Smooth muscle cell (in vitro differentiated cells): ENCODE measurements around the gene PADI1. TPM values are rescaled to one million over a fixed set of nuclear protein-coding genes. Genes with fewer than 3 reads are reported as not detected.

Source experiments
- DNase-seq: peaks from one replicate; lab custom pipeline; 2025; ENCODE audit not compliant: unreplicated experiment; lab: John Stamatoyannopoulos, UW
- H2AFZ ChIP-seq: fragments of 200-600 bp; sonication (generic); 2 replicates; pipeline ENCODE4 v1.6.0; 2016; ENCODE audit warnings: antibody characterized with exemption, low read depth, mild to moderate bottlenecking
- H3F3A ChIP-seq: fragments of 200-600 bp; sonication (generic); 2 replicates; pipeline ENCODE4 v1.6.0; 2017; ENCODE audit warnings: antibody characterized with exemption, low read depth
- H3K27ac ChIP-seq: fragments of 200-600 bp; sonication (generic); 2 replicates; pipeline ENCODE4 v1.5.1; 2016; ENCODE audit warnings: low read depth, mild to moderate bottlenecking
- H3K27me3 ChIP-seq: fragments of 200-600 bp; sonication (generic); 2 replicates; pipeline ENCODE4 v1.6.1; 2016; ENCODE audit warnings: low read depth, mild to moderate bottlenecking
- H3K36me3 ChIP-seq: fragments of 200-600 bp; sonication (generic); 2 replicates; pipeline ENCODE4 v1.5.1; 2016; ENCODE audit warnings: low read depth
- H3K4me1 ChIP-seq: fragments of 200-600 bp; sonication (generic); 2 replicates; pipeline ENCODE4 v1.5.1; 2016; ENCODE audit warnings: low read depth
- H3K4me2 ChIP-seq: fragments of 200-600 bp; sonication (generic); 2 replicates; pipeline ENCODE4 v1.6.0; 2016; ENCODE audit warnings: mild to moderate bottlenecking
- H3K4me3 ChIP-seq: fragments of 200-600 bp; sonication (generic); 2 replicates; pipeline ENCODE4 v1.5.1; 2016; ENCODE audit warnings: mild to moderate bottlenecking
- H3K79me2 ChIP-seq: fragments of 200-600 bp; sonication (generic); 2 replicates; pipeline ENCODE4 v1.6.0; 2016; ENCODE audit warnings: low read depth, mild to moderate bottlenecking
- H3K9ac ChIP-seq: fragments of 200-600 bp; sonication (generic); 2 replicates; pipeline ENCODE4 v1.6.0; 2016; ENCODE audit warnings: low read depth
- H3K9me3 ChIP-seq: fragments of 200-600 bp; sonication (generic); replicated peaks from 2 replicates; pipeline ENCODE4 v1.5.1; 2016; ENCODE audit warnings: low read depth
- H4K20me1 ChIP-seq: fragments of 200-600 bp; sonication (generic); 2 replicates; pipeline ENCODE4 v1.6.0; 2016; ENCODE audit warnings: low read depth
- CTCF ChIP-seq: fragments of 200-600 bp; sonication (generic); IDR thresholded peaks from 2 replicates; pipeline ENCODE4 v1.5.1; 2017; ENCODE audit warnings: borderline replicate concordance, mild to moderate bottlenecking, antibody characterized with exemption; ENCODE audit not compliant: insufficient read depth, poor library complexity, severe bottlenecking
- WGBS: methylation state at CpG from one replicate; pipeline ENCODE4 v1.1.7; 2016; ENCODE audit warnings: low lambda C conversion rate; 5-methylcytosine and 5-hydroxymethylcytosine counted together
- polyA plus RNA-seq: library from polyadenylated mRNA; unstranded; fragments of >200 nt; fragmentation: Nextera tagmentation; extraction: Ambion mirVana; gene quantifications from 2 replicates; pipeline ENCODE4 v1.2.1, GENCODE V29; 2016
- total RNA-seq: library from RNA; depleted of rRNA; stranded (reverse); fragments of >200 nt; gene quantifications from 2 replicates; pipeline ENCODE4 v1.2.3, GENCODE V29; 2014

PADI1 gene
- total and polyA plus RNA-seq, 2 experiments from 2014 or later: 1.7 TPM; not detected in 1

GRCh38 chr1:17193222-17194132 lies 11.5 kb upstream of the PADI1 start:
- Histone ChIP-seq H3K9ac (no peak overlapping the region), H3F3A (no peaks in the 10 kb centered on the region), H3K36me3 (no peaks in the 10 kb centered on the region), H3K4me3 (no peak overlapping the region), H3K27me3 (no peaks in the 10 kb centered on the region), H3K4me1 (peaks cover 8% of the 10 kb centered on the region), H2AFZ (no peak overlapping the region), H3K4me2 (no peak overlapping the region), H3K79me2 (no peaks in the 10 kb centered on the region), H3K9me3 (no peaks in the 10 kb centered on the region), H4K20me1 (no peaks in the 10 kb centered on the region), H3K27ac (no peak overlapping the region)
- no peak for TF ChIP-seq CTCF
- no peak for DNase-seq
- WGBS: 96% methylated on average over 17 of the region's 17 CpGs

GRCh38 chr1:17194133-17194475 lies 10.8 kb upstream of the PADI1 start:
- Histone ChIP-seq H3K36me3 (no peaks in the 10 kb centered on the region), H4K20me1 (no peaks in the 10 kb centered on the region), H3K27ac (no peak overlapping the region), H3F3A (no peaks in the 10 kb centered on the region), H3K4me3 (no peak overlapping the region), H3K4me2 (no peak overlapping the region), H3K27me3 (no peaks in the 10 kb centered on the region), H3K9ac (no peak overlapping the region), H3K9me3 (no peaks in the 10 kb centered on the region), H2AFZ (no peak overlapping the region), H3K4me1 (peaks cover 8% of the 10 kb centered on the region), H3K79me2 (no peaks in the 10 kb centered on the region)
- no peak for TF ChIP-seq CTCF
- 79% methylated on average over 3 of the region's 3 CpGs for WGBS
- no peak for DNase-seq

GRCh38 chr1:17194615-17195528 lies 10.1 kb upstream of the PADI1 start:
- no peak overlapping the region for H2AFZ ChIP-seq

More at GRCh38 chr1:17194615-17195528, 10.1 kb upstream of the PADI1 start:
- 76% methylated on average over 8 of the region's 8 CpGs for WGBS
- H4K20me1 ChIP-seq: no peaks in the 10 kb centered on the region
- H3K79me2 ChIP-seq: no peaks in the 10 kb centered on the region
- no peak overlapping the region for H3K9ac ChIP-seq
- no peak for TF ChIP-seq CTCF
- DNase-seq: no peak
- H3K4me2 ChIP-seq: no peak overlapping the region
- H3K27ac ChIP-seq: no peak overlapping the region
- no peaks in the 10 kb centered on the region for H3K27me3 ChIP-seq
- H3K4me1 ChIP-seq: peaks cover 8% of the 10 kb centered on the region
- H3K36me3 ChIP-seq: no peaks in the 10 kb centered on the region
- H3F3A ChIP-seq: no peaks in the 10 kb centered on the region
- no peak overlapping the region for H3K4me3 ChIP-seq
- H3K9me3 ChIP-seq: no peaks in the 10 kb centered on the region
